Hypothalamus (tissue), 51 donors: ENCODE measurements around the gene BCL2.
A peak's percentile ranks its signal among the peaks of the same experiment; 100 is the strongest.
"Not testable (repeated sequence)": the region's sequence is repeated elsewhere in the genome, so short reads cannot be mapped to it uniquely, and the experiment has no call there.

Experiments
- DNase-seq, 51 donors: peaks; one replicate each; lab custom pipeline; 2025; lab: John Stamatoyannopoulos, UW

BCL2 gene

DNA sequence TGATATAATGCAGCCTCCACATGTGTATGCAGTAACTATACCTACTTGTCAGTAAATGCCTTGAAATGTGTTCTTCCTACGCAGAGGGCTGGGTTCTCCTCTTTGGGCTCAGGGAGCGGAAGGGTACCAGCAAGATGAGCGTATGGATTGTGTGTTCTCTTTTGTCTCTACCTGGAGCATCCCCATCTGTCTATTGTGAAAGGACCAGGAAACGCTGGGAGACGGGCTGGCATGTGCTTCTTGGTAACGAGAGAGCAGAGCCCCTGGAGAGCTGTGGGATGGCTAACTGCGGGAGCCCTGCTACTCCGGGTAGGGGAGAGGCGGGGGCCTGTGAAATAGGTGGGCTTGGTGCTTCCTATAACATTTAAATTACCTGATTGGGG is 80.9 kb downstream of the BCL2 start:
- DNase-seq = no peak

DNA sequence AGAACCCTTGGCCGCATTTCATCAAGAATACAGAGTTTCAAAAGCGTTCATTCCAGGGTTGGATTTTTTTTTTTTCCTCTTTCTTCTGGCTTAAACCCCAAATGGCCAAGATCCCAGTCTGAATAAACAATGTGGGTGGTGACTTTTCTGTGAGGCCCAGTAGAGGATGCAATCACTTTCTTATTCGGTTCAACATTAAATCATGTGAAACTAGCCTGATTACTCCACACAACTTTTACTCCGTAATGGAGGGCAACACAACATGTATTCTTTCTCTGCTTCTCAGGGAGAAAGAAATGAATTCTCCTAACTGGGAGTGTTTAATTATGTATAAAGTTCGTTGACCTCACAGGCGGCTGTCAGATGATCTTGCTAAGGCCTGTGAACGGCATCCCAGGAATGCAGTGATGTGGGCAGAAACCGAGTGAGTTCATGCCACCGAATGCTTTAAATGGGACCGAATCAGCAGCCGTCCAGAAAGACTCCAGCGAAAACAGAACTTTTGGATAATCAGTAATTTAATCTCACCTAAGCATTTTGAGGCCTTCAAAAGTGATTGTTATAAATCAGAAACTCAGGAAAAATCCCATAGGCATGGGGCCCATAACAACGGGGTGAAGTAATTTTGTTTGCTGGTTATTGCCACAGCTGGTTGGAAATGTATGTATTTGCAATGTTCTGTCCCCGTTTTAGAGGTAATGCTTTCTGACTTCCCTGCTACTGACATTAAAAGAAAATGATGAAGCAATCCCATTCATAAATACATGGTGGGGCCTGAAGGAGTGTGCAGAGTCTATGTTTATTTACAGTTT is 81.5 kb downstream of the BCL2 start:
- DNase-seq = peak in 13 of 51 donors; percentile 11 to 63 (median 29)

DNA sequence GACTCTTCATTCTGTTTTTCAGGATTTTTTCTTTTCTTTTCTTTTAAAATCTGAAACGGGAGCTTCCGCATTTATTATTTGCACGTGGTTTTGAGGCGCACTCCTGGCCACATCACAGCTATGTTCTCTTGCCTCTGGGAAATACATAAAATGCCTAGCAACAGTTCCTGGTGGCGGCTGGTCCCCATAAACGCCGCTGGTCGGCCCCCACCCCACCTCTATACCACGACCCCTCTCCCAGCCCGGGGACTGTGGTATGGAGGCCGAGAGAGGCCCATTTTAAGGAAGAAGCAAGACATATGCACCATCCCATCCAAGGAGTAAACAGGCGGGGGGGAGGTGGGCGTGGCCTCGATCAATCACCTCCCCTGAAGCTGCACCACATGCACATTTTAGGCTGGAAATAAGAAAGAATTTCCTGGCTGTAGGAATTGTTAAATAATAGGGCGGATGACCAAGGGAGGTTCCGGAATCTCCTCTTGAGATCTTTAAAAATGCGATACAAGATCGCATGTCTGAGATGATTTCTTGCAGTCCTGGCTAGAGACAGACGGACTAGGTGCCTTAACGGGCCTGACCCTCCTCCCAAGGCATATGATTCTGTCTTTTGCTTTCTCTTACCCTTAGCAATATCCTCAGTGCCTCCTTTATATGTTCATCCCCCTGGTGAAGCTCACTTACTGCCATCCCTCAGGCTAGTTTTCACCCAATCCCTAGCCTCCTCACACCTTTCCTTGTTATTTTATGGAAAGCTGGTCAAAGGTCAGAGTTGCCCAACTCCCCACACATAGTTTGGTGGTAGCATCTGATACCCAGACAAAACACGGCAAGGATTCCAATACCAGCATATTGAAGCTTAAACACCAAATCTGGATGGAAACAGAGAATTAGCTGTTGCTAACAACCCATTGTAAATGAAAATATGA is 82.4 kb downstream of the BCL2 start:
- DNase-seq = peak in 1 of 51 donors; percentile 59

DNA sequence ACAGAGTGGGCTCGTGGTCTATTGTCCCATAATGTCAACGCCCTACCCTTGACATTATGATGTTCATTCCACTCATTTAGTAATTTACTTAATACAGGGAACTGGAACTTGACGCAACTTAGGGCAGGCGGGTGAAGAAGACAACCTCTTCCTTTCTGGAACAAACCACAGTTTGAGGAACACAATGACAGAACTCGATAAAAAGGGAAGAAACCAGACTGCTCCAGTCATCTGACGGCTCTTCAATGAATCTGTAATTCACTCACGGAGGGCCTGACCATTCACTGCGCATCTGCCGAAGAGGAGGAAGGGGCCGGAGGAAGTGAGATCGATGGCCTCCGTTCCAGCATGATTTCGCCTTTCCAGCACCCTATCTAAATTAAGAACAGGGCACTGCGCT is 83.2 kb downstream of the BCL2 start:
- DNase-seq = peak in 12 of 51 donors; percentile 12 to 46 (median 26)

DNA sequence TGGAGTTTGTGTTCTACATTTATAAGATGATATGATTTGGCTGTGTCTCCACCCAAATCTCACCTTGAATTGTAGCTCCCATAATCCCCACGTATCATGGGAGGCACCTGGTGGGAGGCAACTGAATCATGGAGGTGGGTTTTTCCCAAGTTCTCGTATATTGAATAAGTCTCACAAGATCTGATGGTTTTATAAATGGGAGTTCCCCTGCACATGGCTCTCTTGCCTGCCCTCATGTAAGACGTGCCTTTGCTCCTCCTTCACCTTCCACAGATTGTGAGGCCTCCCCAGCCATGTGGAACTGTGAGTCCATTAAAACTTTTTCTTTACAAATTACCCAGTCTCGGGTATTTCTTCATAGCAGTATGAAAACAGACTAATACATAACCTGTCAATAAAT is 83.6 kb downstream of the BCL2 start:
- DNase-seq = not testable (repeated sequence)

DNA sequence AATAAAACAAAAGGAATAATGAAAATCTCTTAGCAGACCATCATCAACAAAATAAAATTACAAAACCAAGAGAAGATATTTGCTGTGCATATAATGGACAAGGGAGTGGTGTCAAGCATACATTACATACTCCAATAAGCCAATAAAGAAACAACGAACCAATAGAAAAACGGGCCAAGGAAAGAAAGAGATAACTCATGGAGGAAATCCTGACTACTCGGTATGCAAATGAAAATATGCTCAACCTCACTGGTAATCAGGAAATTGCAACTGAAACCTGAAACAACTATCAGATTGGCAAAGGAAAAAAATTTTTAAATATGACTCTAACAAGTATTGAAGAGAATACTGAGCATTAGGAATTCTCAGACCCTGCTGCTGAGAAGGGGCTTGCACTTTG is 84.7 kb downstream of the BCL2 start:
- DNase-seq = no peak

DNA sequence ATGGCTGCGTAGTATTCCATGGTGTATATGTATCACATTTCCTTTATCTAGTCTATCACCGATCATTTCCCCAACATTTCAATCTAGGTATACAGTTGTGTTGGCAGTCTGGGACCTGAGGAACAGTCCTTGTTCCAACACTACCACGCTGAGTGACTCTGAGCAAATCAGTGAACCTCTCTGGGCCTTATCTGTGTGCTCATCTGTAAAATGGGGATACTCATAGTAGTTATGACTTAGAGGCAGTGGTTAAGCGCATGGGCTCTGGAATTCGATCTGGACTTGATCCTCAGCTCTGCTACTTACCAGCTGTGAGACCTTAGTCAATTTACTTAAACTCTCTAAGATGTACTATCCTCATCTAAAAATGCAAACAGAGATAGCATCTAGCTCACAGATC is 85.1 kb downstream of the BCL2 start:
- DNase-seq = no peak

DNA sequence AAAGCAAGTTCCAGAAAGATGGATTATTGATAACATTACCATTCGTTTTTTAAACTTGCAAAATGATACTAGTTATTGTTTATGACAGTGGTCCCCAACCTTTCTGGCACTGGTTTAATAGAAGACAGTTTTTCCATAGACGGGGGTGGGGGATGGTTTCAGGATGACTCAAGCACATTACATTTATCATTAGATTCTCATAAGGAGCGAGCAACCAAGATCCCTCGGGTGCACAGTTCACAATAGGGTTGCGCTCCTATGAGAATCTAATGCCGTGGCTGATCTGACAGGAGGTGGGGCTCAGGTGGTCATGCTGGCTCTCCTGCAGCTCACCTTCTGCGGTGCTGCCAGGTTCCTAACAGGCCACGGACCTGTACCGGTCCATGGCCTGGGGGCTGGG is 86.2 kb downstream of the BCL2 start:
- no peak for DNase-seq

DNA sequence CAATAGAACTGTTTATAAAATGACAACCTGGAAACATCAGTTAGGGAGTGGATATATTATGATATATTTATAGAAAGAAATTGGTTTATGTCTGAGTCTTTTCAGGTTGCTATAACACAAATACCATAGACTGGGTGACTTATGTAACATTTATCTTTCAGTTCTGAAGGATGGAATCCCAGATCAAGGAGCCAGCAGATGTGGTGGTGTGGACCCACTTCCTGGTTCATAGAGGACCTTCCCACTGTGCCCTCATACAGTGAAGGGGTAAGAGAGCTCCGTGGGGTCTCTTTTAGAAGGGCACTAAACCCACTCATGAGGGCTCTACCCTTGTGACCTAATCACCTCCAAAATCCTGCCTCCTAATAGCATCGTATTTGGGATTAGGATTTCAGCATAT is 86.7 kb downstream of the BCL2 start:
- no peak for DNase-seq

DNA sequence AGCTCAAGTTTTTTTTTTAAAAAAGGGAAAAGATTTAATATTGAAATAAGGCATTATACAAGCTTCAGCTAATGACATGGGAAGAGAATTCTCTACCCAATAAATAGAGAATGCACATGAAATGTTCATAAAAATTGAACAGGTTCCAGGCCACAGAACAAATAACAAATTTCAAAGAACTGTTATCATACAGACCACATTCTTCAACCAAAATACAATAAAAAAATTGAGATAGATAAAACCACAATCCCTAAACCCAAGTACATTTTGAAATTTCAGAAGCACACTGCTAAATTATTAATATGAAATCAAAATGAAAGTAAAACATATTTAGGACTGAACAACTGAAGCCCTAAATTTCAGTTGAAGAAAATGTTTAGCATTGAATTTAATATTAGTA is 89.6 kb downstream of the BCL2 start:
- DNase-seq = no peak

DNA sequence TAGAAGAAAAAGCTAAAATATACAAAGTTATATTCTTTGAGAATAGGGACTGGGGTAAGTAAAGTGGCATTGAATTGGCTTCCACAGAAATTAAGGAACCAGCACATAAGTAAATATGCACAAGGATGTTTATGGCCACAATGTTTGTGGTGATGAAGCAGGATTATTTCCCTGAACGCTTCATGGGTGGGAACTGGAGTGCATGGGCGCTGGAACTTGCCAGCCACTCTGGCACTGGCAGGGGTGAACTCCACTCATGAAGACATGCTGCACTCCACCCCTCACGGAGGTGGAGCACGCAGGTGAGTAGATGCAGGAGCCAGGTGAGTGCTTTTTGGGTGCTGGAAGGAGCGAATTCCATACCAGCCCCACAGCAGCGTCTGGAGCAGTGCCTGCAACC is 94.1 kb downstream of the BCL2 start:
- no peak for DNase-seq

DNA sequence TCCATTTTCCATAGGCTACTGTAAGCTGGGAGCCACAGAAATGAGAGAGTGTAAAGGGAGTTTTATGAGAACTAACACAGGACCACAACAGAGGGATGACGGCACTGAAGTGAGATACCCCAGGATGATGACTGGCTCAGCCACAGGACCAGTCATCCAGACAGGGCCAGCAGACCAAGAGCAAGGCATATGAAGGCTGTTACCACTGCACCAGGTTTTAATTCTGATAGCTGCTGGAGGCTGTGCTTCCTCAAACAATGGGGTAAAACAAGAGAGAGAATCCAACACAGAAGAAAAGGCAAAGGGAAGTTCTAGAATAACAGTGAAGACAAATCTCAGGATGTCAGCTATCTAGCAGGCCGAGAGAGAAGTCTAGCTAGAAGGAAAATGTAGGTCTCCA is 94.9 kb downstream of the BCL2 start:
- DNase-seq = no peak

DNA sequence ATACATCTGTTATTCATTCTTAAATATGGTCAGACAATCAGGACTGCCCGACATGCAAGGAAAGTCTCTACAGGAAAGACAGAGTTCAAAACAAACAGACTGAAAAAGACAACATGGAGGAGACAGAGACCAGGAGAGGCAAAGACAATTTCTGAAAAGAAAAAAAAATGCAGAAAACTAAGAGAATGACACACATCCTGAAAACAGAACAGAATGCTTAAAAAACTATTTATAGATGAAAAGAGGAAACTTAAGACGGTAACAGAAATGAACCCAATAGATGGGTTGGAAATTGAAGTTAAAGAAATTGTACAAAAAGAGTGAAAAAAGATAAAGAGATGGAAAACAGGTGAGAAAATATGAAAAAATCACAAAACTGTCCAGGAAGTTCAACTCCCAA is 95.7 kb downstream of the BCL2 start:
- DNase-seq = no peak

DNA sequence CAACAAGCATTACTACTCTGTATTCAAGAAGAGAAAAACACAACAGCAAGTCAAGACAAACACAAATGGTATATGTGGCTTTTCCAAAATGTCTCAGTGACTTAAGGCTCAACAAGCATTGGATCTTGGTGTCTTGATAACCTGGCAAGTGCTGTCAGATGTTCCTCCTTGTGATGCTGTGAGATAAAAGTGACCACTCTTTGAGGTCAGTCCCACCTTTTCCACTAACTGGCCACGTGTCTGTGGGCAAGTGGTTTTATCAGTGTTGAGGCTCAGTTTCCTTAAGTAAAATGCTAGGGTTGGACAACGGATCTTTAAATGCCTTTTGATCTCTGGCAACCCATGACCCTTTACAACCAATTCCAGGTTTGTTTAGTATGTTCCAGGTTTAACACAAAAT is 98.7 kb downstream of the BCL2 start:
- no peak for DNase-seq

DNA sequence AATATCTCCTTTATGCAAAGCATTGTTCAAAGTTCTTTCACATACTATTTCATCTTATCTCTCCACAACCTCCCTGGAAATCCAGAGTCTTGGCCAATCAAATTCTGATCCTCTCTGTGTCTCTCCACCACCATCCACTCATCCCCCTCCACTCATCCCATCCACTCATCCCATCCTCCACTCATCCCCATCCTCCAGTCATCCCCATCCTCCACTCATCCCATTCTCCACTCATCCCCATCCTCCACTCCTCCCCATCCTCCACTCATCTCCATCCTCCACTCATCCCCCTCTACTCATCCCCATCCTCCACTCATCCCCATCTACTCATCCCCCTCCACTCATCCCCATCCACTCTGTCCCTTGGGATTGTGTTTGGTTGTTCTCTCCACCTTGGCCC is 101.1 kb downstream of the BCL2 start:
- DNase-seq = no peak

DNA sequence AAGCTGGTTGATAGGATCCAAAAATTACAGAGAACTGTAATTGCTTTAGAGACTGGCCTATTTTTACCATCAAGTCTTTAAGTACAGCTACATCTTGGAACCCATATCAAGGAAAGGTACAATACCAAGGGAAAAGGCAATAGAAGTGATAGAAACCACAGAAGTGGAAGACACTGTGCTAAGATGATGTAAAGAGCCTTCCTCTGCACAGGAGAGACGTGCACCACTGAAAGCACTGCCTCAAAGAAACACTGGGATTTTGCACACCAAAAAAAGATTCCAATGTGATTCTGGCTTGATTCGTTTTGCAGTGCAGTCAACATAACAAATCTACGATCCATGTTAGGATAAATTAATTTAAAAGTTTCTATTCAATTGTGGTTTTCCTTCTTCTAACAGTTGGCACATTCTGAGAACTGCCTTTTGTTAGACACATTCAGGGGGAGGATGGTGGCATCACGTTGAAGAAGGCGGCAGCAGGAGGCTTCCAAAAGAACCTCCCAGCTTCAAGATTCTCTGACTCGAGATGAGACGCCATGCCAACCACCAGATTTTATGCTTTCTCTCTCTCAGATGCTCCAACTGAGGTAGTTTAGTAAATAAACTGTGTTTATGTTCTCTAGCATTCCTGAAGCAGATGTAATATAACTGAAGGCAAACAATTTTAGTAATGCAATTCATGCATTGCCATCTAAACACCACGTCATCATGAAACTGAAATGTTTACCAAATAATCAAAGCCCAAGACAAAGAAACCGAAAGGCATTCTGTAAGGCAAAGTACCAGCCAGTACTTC is 102.9 kb downstream of the BCL2 start:
- peak in 1 of 51 donors; percentile 40 for DNase-seq

DNA sequence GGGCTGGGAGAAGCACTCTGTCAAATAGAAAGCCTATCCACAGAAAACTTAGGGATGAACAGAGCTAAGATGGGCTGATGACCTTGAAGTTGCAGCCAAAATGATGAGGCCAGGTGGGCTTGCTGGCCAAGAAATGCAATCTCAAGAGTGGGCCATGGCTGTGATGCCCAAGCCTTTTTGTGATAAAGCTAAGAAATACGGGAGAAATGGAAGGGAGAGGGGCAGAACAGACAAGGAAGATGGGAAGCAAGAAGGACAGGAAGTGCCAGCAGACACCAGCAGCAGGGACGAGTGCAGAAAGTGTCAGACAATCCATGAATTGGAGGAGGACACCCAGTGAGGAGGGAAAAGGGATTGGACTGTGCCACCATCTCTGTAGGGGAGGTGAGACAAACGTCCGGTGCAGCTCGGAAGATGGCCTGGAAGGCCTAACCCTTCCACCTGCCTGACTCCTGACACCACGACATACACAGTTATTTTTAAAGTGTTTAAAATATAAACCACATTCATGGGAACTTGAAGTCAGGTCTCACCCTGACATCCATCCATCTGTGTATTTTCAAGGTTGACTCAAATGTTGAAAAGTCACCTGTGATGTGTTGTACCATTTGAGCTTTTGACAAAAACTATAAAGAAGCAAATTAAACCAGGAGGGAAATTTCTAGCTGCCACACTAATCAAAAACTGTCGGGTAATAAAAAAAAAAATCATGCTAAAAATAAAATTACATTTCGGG is 105.5 kb downstream of the BCL2 start:
- no peak for DNase-seq

DNA sequence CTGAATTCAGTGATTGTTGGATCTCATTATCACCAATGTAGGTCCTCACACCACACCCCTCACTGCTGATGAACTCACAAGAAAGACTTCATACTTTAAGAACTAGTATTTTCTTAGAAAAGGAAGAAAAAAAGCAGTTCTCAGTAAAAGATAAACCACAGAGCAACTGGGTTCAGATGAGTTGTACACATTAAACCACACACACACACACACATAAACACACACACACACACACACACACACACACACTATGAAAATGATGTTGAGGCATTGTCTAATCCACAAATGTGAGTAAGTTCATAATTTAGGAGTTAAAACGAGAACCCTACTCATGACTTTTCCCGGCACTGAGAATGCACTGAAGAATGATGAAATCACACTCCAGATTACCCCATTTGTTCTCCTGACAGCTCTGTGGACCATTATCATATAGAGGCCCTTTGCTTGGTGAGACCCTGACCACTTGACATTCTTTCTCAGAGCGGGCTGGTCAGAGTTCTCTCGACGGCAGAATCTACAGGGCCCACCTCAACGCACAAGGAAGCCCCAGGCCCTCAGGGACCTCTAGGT is 106.2 kb downstream of the BCL2 start:
- DNase-seq = no peak

DNA sequence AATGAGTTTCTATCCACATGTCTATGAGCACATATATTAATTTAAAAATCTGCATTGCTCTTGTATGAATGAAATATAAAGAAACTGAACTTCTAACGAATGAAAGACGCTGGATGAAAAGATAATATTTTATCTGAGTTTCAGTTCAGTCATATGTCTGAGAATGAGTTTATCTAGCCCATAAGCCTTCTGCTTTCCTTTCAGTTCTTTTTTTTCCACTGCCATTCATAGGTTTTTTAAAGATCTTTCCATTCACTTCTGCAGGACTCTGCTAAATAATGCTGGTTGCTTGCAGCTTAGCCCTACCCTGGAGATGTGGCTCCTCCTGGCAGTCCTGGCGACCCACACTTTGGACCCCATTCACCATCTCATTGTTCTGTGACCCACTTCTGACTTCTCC is 109.0 kb downstream of the BCL2 start:
- no peak for DNase-seq

DNA sequence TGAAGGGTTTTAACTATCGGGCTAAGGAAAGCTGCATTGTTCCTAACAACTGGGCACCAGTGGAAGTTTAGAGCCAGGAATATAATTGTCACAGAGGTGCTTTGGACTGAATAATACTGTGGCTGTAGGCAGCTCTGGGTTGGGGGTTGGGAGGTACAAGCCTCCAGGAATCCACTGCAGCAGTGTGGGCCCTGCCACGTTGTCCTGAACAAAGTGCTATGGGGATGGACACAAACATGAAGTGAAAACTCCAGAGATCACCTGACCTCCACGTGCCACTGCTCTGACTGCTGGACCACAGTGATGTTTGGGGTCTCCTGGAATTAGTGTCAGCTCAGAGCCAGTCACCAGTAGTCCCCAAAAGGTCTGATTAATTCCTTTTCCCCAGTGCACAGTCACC is 110.9 kb downstream of the BCL2 start:
- DNase-seq = peak in 1 of 51 donors; percentile 7
